GM12878 (cell line): ENCODE measurements around the gene EEPD1. TPM values are rescaled to one million over a fixed set of nuclear protein-coding genes. Genes with fewer than 3 reads are reported as not detected.

Source experiments
- ATAC-seq: fragments of 200-7000 bp; cut with Tn5 transposase; 3 replicates; pipeline ENCODE4 v1.9.1; 2020; ENCODE audit warnings: mild to moderate bottlenecking, moderate library complexity
- BruUV-seq: library from RNA; stranded (reverse); fragments of 400-500 nt; replicated peaks from 2 replicates; lab custom pipeline; 2021; lab: Mats Ljungman, UMichigan
- CTCF ChIA-PET: fragments of 300-600 bp; sonication (Branson Sonifier 250); formaldehyde crosslinking; extraction: SDS; loops from one replicate; lab custom pipeline; 2021; ENCODE audit warnings: inconsistent platforms; lab: Yijun Ruan, JAX
- POLR2A ChIA-PET: fragments of 350-600 bp; formaldehyde crosslinking; extraction: SDS; loops from one replicate; lab custom pipeline; 2021; ENCODE audit warnings: inconsistent platforms; lab: Charles Lee
- RAD21 ChIA-PET: fragments of 300-600 bp; sonication (Branson Sonifier 250); formaldehyde crosslinking; loops from one replicate; lab custom pipeline; 2023; ENCODE audit warnings: antibody characterized with exemption; ENCODE audit not compliant: unreplicated experiment; lab: Charles Lee
- SMC1A ChIA-PET: fragments of 300-600 bp; sonication (Branson Sonifier 250); formaldehyde crosslinking; loops from one replicate; lab custom pipeline; 2023; ENCODE audit not compliant: unreplicated experiment, uncharacterized antibody; lab: Charles Lee
- DNase-seq: peaks from one replicate; pipeline ENCODE4 v3.0.0-alpha.2; 2011; ENCODE audit warnings: low read depth, low spot score
- FAIRE-seq: peaks from 3 replicates; lab custom pipeline; 2011; peaks lifted over from hg19 to GRCh38; lab: Jason Lieb, UNC
- H2AFZ ChIP-seq: 2 replicates; pipeline ENCODE4 v1.6.0; 2011; ENCODE audit warnings: low read depth, low read length, control low read depth; ENCODE audit not compliant: control insufficient read depth
- H3K27ac ChIP-seq: 2 replicates; pipeline ENCODE4 v1.5.1; 2011; ENCODE audit warnings: control low read depth; ENCODE audit not compliant: control insufficient read depth, insufficient read depth
- H3K27me3 ChIP-seq, 2 experiments: replicated peaks in 1 of 2; 2 replicates each; pipeline versions ENCODE4 v1.6.0 to v1.6.1; 2011; ENCODE audit warnings: low read length in 1 of 2; ENCODE audit not compliant: control insufficient read depth in 2 of 2, insufficient read depth in 2 of 2
- H3K36me3 ChIP-seq, 2 experiments: 2 replicates each; pipeline ENCODE4 v1.5.1; 2011; ENCODE audit warnings: low read length in 1 of 2; ENCODE audit not compliant: control insufficient read depth in 2 of 2, insufficient read depth in 2 of 2
- H3K4me1 ChIP-seq: 2 replicates; pipeline ENCODE4 v1.6.1; 2011; ENCODE audit warnings: mild to moderate bottlenecking, low read length, moderate library complexity, mixed read lengths; ENCODE audit not compliant: control insufficient read depth, insufficient read depth
- H3K4me2 ChIP-seq: 2 replicates; pipeline ENCODE4 v1.6.0; 2011; ENCODE audit warnings: control low read depth; ENCODE audit not compliant: control insufficient read depth, insufficient read depth
- H3K4me3 ChIP-seq: fragments of 200-600 bp; sonication (generic); 2 replicates; pipeline ENCODE4 v1.5.1; 2016
- H3K79me2 ChIP-seq: 2 replicates; pipeline ENCODE4 v1.6.0; 2011; ENCODE audit warnings: low read length; ENCODE audit not compliant: control insufficient read depth, insufficient read depth
- H3K9ac ChIP-seq: 2 replicates; pipeline ENCODE4 v1.8.0; 2011; ENCODE audit warnings: low read length, control low read depth, mixed read lengths; ENCODE audit not compliant: control insufficient read depth, insufficient read depth
- H3K9me3 ChIP-seq: replicated peaks from 3 replicates; pipeline ENCODE4 v1.5.1; 2011; ENCODE audit warnings: mild to moderate bottlenecking, low read length; ENCODE audit not compliant: control insufficient read depth, insufficient read depth
- H4K20me1 ChIP-seq: 2 replicates; pipeline ENCODE4 v1.6.0; 2011; ENCODE audit not compliant: control insufficient read depth, insufficient read depth
- ASH2L ChIP-seq: fragments of 300-600, 200-600 bp; sonication (generic); IDR thresholded peaks from 2 replicates; pipeline ENCODE4 v1.6.1; 2017; ENCODE audit warnings: low read depth, mild to moderate bottlenecking, borderline replicate concordance
- BCL3 ChIP-seq: IDR thresholded peaks from 2 replicates; pipeline ENCODE4 v1.6.1; 2011; ENCODE audit warnings: borderline replicate concordance, low read depth, mild to moderate bottlenecking, moderate library complexity, low read length; ENCODE audit not compliant: insufficient read depth, poor library complexity, severe bottlenecking
- CBX5 ChIP-seq: sonication (generic); IDR thresholded peaks from 2 replicates; pipeline ENCODE4 v1.6.1; 2016; ENCODE audit warnings: low read depth, moderate library complexity, mild to moderate bottlenecking, inconsistent platforms
- CTCF ChIP-seq, 3 experiments: IDR thresholded peaks in 2 of 3; conservative IDR thresholded peaks in 1 of 3; 2 replicates each; pipeline ENCODE4 v1.5.1; 2011; ENCODE audit warnings: low read depth in 3 of 3, low read length in 3 of 3, mild to moderate bottlenecking in 3 of 3, control low read depth in 2 of 3, moderate library complexity in 2 of 3, inconsistent platforms in 1 of 3, mixed read lengths in 1 of 3; ENCODE audit not compliant: control insufficient read depth in 2 of 3, insufficient read depth in 1 of 3; ENCODE audit errors: extremely low read depth in 1 of 3
- EZH2 ChIP-seq: IDR thresholded peaks from 2 replicates; pipeline ENCODE4 v1.6.1; 2012; ENCODE audit warnings: low read depth, mild to moderate bottlenecking, control low read depth, inconsistent platforms, low read length, borderline replicate concordance; ENCODE audit not compliant: control insufficient read depth
- GATAD2B ChIP-seq: fragments of 450-650 bp; conservative IDR thresholded peaks from 2 replicates; pipeline ENCODE4 v1.6.1; 2017; ENCODE audit warnings: low read depth, mild to moderate bottlenecking, moderate library complexity
- PAX8 ChIP-seq: fragments of 450-650 bp; IDR thresholded peaks from 2 replicates; pipeline ENCODE4 v1.6.1; 2017; ENCODE audit warnings: mild to moderate bottlenecking, moderate library complexity
- RAD21 ChIP-seq: IDR thresholded peaks from 2 replicates; pipeline ENCODE4 v1.6.1; 2011; ENCODE audit warnings: mild to moderate bottlenecking, low read depth, low read length, moderate library complexity; ENCODE audit not compliant: insufficient read depth
- RAD51 ChIP-seq: fragments of 450-650 bp; IDR thresholded peaks from 2 replicates; pipeline ENCODE4 v1.6.1; 2016; ENCODE audit warnings: moderate library complexity, mild to moderate bottlenecking, inconsistent platforms
- SIN3A ChIP-seq: IDR thresholded peaks from 2 replicates; pipeline ENCODE4 v1.6.1; 2012; ENCODE audit warnings: low read depth, low read length, improper control_type of control experiment
- SPI1 ChIP-seq: IDR thresholded peaks from 2 replicates; pipeline ENCODE4 v1.6.1; 2011; ENCODE audit warnings: low read depth, mild to moderate bottlenecking, low read length, moderate library complexity, borderline replicate concordance; ENCODE audit not compliant: insufficient read depth
- WRNIP1 ChIP-seq: IDR thresholded peaks from 2 replicates; pipeline ENCODE4 v1.6.1; 2011; ENCODE audit warnings: low read depth, low read length, improper control_type of control experiment, borderline replicate concordance
- ZBTB33 ChIP-seq: fragments of 450-650 bp; IDR thresholded peaks from 2 replicates; pipeline ENCODE4 v1.6.1; 2017; ENCODE audit warnings: mild to moderate bottlenecking
- ZZZ3 ChIP-seq: IDR thresholded peaks from 2 replicates; pipeline ENCODE4 v1.6.1; 2011; ENCODE audit warnings: low read depth; ENCODE audit not compliant: control insufficient read depth, insufficient read length
- WGBS: methylation state at CpG from one replicate; pipeline ENCODE4 v1.1.6; 2016; ENCODE audit warnings: low lambda C conversion rate; ENCODE audit not compliant: insufficient replicate concordance, insufficient coverage; ENCODE audit errors: missing lambda C conversion rate; 5-methylcytosine and 5-hydroxymethylcytosine counted together
- in situ Hi-C: fragments of 300-500 bp; cut with MboI; formaldehyde crosslinking; loops from 9 replicates; pipeline ENCODE4 v1.14.3; 2018; ENCODE audit warnings: mixed read lengths
- intact Hi-C: fragments of 100-400 bp; cut with micrococcal nuclease; formaldehyde crosslinking; loops from one replicate; pipeline ENCODE4 v1.14.2; 2022; ENCODE audit not compliant: unreplicated experiment
- polyA plus RNA-seq, 11 experiments: library from polyadenylated mRNA; depleted of rRNA in 4 of 11; unstranded in 6 of 11; stranded (reverse) in 5 of 11; fragments of >200 nt; fragmentation: Nextera tagmentation in 4 of 11; fragmentation: Illumina TruSeq in 1 of 11; extraction: Ambion mirVana in 4 of 11; extraction: Trizol in 1 of 11; gene quantifications; 1 replicate in 1 of 11; 2 replicates in 10 of 11; pipeline versions ENCODE4 v1.2.1 to v1.2.3, GENCODE V29; 2011 to 2016; ENCODE audit warnings: inconsistent platforms in 2 of 11, missing spikeins in 2 of 11, low read depth in 1 of 11
- total RNA-seq, 4 experiments: library from RNA; depleted of rRNA in 3 of 4; stranded (reverse); fragments of >200 nt in 3 of 4; fragmentation: Illumina TruSeq in 1 of 4; extraction: Trizol in 1 of 4; gene quantifications; 2 replicates each; pipeline versions ENCODE4 v1.2.1 to v1.2.3, GENCODE V29; 2013 to 2021

Gene EEPD1
- total and polyA plus RNA-seq, 10 of the 15 experiments (the other 5 are each of a cell fraction or from before 2014, with no cell fraction given): 0.24 to 2.8 (median 0.86) TPM; not detected in 1

- DNase-seq: no peak
- H3K4me3 ChIP-seq: no peak overlapping the region
- TF ChIP-seq CTCF (IDR thresholded peaks at IDR 0.05 in 2 of 3, conservative IDR thresholded peaks at IDR 0.05 in 1 of 3; ENCODE audit: control insufficient read depth in 2 of 3, extremely low read depth in 1 of 3, insufficient read depth in 1 of 3, low read depth in 3 of 3, low read length in 3 of 3) (no peak), EZH2 (no peak), ASH2L (no peak), GATAD2B (no peak), RAD51 (no peak), PAX8 (no peak), ZBTB33 (no peak), SPI1 (no peak), RAD21 (no peak), ZZZ3 (no peak), SIN3A (no peak), BCL3 (no peak), CBX5 (no peak), WRNIP1 (no peak)
- TF ChIP-seq, all 136 proteins: peak for 0
- CTCF ChIA-PET: interaction anchor here (0.9 to 1.7 kb wide), 2 partner anchors 9 to 154 kb away, joined by 3 to 4 read pairs; no protein-coding TSS in a partner anchor
- RAD21 ChIA-PET: no interaction called here
- WGBS: 53% methylated on average over 4 of the region's 4 CpGs
- SMC1A ChIA-PET: no interaction called here
- no TSS peak for BruUV-seq
- H2AFZ ChIP-seq: no peak overlapping the region
- no peaks in the 10 kb centered on the region for H4K20me1 ChIP-seq
- no peak overlapping the region for H3K9ac ChIP-seq
- no peaks in the 10 kb centered on the region for H3K4me1 ChIP-seq
- POLR2A ChIA-PET: interaction anchor here (0.7 kb wide), 1 partner anchor 144 kb away, joined by 3 read pairs; no protein-coding TSS in a partner anchor
- ATAC-seq: no peak
- H3K4me2 ChIP-seq: no peak overlapping the region
- no peaks in the 10 kb centered on the region for H3K79me2 ChIP-seq
- intact Hi-C loops: no loop called here
- H3K36me3 ChIP-seq: no peaks in the 10 kb centered on the region
- in situ Hi-C loops: no loop called here
- H3K9me3 ChIP-seq: no peaks in the 10 kb centered on the region
- FAIRE-seq: no peak
- no peak overlapping the region for H3K27ac ChIP-seq
- peaks cover 0 to 4% of the 10 kb centered on the region in 2 experiments; a peak in 1 of 4 replicates for H3K27me3 ChIP-seq
These were observed 17.4 kb upstream of the EEPD1 start for GRCh38 chr7:36135700-36136099.
